SH-SY5Y (cell line): ENCODE data around the gene BAIAP2.

Experiments
- GATA2 ChIP-seq: IDR thresholded peaks from 2 replicates; pipeline ENCODE4 v1.6.1; 2011; ENCODE audit warnings: mild to moderate bottlenecking, low read depth, low read length
- GATA3 ChIP-seq: IDR thresholded peaks from 2 replicates; pipeline ENCODE4 v1.6.1; 2011; ENCODE audit warnings: low read depth, mild to moderate bottlenecking, low read length, moderate library complexity

Gene BAIAP2

GRCh38 chr17:81011951-81012350 lies 23.0 kb upstream of the BAIAP2 start:
- TF ChIP-seq GATA3 (no peak), GATA2 (no peak)

DNA sequence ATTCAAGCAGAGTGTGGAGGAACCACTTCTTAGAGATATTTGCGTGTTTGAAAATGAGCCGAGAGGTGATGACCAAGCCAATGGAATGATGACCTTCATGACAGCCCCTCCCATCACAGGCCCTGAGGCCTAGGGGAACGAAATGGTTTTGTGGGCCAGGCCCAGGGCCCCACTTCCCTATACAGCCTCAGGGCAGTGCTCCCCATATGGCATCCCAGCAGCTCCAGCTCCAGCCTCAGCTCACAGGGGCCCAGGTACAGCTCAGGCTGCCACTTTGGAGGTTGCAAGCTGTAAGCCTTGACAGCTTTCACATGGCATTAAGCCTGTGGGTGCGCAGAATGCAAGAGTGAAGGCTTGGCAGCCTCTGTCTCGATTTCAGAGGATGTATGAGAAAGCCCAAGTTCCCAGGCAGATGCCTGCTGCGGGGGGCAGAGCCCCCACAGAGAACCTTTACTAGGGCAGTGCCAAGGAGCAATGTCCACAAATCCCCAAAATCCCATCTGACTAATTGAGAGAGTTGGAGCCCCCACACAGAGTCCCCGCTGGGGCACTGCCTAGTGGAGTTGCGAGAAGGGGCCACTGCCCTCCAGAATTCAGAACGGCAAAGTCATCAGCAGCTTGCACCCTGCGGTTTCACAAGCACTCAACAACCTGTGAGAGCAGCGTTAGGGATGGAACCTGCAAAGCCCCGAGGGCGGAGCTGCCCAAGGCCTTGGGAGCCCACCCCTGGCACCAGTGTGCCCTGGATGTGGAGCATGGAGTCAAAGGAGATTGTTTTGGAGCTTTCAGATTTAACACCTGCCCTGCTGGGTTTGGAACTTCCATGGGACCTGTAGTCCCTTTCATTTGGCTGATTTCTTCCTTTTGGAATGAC lies 22.1 kb upstream of the BAIAP2 start:
- TF ChIP-seq GATA2 (no peak), GATA3 (no peak)

DNA sequence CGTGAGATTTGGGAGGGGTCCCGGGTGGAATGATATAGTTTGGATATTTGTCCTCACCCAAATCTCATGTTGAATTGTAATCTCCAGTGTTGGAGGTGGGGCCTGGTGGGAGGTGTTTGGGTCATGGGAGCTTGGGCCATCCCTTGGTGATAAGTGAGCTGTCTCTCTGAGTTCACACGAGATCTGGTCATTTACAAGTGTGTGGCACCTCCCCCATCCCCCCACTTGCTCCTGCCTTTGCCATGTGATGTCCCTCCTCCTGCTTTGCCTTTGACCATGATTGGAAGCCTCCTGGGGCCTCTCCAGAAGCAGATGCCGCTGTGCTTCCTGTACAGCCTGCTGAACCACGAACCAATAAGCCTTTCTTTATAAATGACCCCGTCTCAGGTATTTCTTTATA lies 21.3 kb upstream of the BAIAP2 start:
- no peak for TF ChIP-seq GATA3
- TF ChIP-seq GATA2 = no peak

- TF ChIP-seq GATA3 = no peak
- no peak for TF ChIP-seq GATA2
These were observed 19.8 kb upstream of the BAIAP2 start for GRCh38 chr17:81015136-81015535.

GRCh38 chr17:81016575-81016974 lies 18.4 kb upstream of the BAIAP2 start:
- TF ChIP-seq GATA3 (no peak), GATA2 (no peak)

DNA sequence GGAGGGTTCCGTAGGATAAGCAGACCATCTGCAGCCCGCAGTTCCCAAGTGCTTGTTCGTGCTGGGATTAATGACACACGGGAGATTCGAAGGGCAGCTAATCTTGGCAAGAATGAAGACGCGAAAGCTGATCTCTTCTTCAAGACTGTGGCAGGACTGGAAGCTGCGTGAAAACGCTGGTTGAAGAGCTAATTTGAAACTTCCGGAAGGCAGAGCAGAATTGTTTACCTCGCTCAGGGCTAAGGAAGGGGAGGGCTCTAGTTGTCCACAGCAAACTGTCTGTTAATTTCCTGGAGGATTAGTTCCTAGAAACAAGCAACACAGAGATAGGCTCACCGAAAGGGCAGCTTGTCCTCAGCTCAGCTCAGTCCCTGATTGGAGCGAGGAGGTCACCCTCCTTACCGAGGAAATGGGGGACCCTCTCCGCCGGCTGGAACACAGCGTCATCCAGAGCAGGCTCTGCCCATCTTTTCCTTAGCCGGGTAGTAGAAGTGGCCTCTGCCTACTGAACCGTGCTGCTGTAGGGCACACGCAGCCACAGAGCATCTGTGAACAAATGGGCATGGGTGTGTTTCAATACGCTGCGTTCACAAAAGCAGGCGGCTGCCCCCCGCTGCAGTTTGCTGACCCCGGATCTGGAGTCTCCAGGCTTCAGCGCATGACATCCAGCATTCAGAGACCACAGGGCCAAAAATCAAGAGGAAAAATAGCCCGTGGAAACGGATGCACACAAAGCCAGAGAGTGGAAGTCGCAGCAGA lies 16.7 kb upstream of the BAIAP2 start:
- no peak for TF ChIP-seq GATA3
- TF ChIP-seq GATA2 = no peak

DNA sequence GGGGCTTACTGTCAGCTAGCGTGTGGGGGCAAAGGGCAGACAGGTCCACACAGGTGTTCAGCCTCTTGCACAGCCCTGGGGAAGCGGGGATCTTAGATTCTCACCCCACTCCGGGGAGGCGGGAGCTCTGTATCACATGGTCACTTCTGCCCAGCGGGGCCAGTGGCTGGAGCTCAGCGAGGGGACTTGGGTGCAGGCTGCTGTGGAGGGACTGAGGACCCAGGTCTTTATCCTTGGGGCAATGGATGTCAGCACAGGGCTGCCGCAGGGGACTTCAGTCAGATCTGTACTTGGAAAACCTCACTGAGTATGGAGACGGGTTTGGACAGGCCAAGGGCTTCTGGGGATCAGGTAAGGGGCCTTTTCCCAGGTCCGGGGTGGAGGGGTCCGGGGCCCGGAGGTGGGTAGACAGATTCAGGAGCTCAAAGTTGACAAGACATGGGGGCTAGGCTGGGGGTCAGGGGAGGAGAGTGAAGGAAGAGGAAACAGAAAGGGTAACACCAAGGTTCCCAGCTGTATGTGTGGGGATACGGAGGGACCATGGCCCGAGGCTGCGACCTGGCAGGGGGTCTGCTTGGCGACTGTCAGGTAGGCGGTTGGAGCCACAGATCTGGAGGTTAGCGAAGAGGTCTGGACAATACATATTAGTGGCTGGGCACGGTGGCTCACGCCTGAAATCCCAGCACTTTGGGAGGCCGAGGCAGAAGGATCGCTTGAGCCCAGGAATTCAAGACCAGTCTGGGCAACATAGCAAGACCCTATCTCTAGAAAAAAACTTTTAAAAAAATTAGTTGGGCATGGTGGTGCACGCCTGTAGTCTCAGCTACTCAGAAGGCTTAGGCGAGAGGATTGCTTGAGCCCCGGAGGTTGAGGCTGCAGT lies 15.1 kb upstream of the BAIAP2 start:
- TF ChIP-seq GATA3 = no peak
- no peak for TF ChIP-seq GATA2

GRCh38 chr17:81020443-81020766 lies 14.5 kb upstream of the BAIAP2 start:
- TF ChIP-seq GATA3 (no peak), GATA2 (no peak)

DNA sequence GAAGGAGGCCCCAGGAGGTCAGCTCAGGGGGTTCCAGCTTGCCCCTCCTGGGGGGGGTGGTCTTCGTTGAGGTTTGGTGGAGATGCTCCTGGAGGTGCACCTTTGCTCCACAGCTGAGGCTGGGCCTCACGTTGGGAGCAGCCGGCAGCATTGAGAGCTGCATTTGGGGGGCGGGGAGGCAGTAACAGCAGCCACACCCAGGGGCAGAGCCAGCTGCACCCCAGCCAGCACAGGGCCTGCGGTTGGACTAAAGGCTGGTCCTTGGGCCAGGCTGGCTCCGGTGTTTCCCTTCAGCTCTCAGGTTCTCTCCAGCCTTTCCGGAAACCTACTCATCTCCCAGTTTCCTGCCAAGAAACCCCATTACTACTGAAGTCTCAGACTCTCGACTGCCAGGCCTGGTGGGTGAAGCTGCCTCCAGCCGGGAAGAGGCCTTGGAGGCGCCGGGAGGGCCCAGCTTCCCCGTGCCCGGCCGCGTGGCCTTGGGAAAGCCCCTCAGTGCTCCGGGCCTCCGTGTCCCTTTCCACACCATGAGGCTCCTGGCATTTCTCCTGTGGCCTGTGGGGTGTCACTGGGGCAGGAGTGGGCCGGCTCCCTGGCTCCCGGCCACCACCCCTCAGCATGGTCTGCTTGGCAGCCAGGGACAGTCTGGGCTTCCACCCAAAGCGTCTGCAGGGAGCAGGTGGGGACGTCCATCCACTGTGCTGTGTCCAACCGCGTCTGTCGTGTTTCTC lies 14.0 kb upstream of the BAIAP2 start:
- TF ChIP-seq GATA2 = no peak
- TF ChIP-seq GATA3 = no peak

GRCh38 chr17:81021531-81022343 lies 13.2 kb upstream of the BAIAP2 start:
- TF ChIP-seq GATA2 = no peak
- no peak for TF ChIP-seq GATA3

DNA sequence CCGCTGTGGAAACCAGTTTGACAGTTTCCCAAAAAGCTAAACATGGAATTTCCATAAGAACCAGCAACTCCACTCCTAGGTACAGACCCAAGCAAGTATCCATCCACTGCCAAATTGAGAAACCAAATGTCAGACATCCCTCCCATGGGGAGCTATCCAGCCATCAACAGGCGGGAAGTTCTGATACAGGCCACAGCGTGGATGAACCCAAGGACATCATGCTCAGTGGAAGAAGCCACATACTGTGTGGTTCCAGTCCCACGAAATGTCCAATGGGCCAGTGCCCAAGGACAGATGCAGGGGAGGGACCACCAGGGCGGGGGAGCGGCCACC lies 12.6 kb upstream of the BAIAP2 start:
- TF ChIP-seq GATA2 = no peak
- no peak for TF ChIP-seq GATA3

GRCh38 chr17:81025065-81025740 lies 9.7 kb upstream of the BAIAP2 start:
- TF ChIP-seq GATA3 (no peak), GATA2 (no peak)
